ENCODE results near the gene PI4KB. TPM values are rescaled to one million over a fixed set of nuclear protein-coding genes. Genes with fewer than 3 reads are reported as not detected.
A peak's percentile ranks its signal among the peaks of the same experiment; 100 is the strongest.

Gene PI4KB
- total and polyA plus RNA-seq, 9 of the 15 experiments (the other 6 are each of a cell fraction or from before 2014, with no cell fraction given) = 3.1 to 65.4 (median 45.1) TPM

GRCh38 chr1:151370211-151370911 is 43.1 kb upstream of the PI4KB start (continued):
- no peak for TF ChIP-seq BACH1 (tag; IDR thresholded peaks at IDR 0.05)
- TF ChIP-seq, protein P1, sequence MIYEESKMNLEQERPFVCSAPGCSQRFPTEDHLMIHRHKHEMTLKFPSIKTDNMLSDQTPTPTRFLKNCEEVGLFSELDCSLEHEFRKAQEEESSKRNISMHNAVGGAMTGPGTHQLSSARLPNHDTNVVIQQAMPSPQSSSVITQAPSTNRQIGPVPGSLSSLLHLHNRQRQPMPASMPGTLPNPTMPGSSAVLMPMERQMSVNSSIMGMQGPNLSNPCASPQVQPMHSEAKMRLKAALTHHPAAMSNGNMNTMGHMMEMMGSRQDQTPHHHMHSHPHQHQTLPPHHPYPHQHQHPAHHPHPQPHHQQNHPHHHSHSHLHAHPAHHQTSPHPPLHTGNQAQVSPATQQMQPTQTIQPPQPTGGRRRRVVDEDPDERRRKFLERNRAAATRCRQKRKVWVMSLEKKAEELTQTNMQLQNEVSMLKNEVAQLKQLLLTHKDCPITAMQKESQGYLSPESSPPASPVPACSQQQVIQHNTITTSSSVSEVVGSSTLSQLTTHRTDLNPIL (CRISPR knock-in tag; IDR thresholded peaks at IDR 0.05) = no peak
- TF ChIP-seq ASH1L (IDR thresholded peaks at IDR 0.05; ENCODE audit: borderline replicate concordance, low read depth, partially characterized antibody) = no peak
- TF ChIP-seq, protein P2, sequence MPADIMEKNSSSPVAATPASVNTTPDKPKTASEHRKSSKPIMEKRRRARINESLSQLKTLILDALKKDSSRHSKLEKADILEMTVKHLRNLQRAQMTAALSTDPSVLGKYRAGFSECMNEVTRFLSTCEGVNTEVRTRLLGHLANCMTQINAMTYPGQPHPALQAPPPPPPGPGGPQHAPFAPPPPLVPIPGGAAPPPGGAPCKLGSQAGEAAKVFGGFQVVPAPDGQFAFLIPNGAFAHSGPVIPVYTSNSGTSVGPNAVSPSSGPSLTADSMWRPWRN (IDR thresholded peaks at IDR 0.05; ENCODE audit: low read depth) = no peak
- TF ChIP-seq CXXC5 (CRISPR knock-in tag; IDR thresholded peaks at IDR 0.05) = no peak
- TF ChIP-seq, protein P3, sequence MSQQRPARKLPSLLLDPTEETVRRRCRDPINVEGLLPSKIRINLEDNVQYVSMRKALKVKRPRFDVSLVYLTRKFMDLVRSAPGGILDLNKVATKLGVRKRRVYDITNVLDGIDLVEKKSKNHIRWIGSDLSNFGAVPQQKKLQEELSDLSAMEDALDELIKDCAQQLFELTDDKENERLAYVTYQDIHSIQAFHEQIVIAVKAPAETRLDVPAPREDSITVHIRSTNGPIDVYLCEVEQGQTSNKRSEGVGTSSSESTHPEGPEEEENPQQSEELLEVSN (IDR thresholded peaks at IDR 0.05; ENCODE audit: borderline replicate concordance in 1 of 2, extremely low read depth in 1 of 2, insufficient read depth in 1 of 2, insufficient read length in 1 of 2, low read depth in 1 of 2, low read length in 1 of 2, poor library complexity in 1 of 2, severe bottlenecking in 1 of 2) = peak in 1 of 2 experiments; percentile 14
- no peak for TF ChIP-seq ZNF717 (CRISPR knock-in tag; IDR thresholded peaks at IDR 0.05)
- TF ChIP-seq, protein P4, sequence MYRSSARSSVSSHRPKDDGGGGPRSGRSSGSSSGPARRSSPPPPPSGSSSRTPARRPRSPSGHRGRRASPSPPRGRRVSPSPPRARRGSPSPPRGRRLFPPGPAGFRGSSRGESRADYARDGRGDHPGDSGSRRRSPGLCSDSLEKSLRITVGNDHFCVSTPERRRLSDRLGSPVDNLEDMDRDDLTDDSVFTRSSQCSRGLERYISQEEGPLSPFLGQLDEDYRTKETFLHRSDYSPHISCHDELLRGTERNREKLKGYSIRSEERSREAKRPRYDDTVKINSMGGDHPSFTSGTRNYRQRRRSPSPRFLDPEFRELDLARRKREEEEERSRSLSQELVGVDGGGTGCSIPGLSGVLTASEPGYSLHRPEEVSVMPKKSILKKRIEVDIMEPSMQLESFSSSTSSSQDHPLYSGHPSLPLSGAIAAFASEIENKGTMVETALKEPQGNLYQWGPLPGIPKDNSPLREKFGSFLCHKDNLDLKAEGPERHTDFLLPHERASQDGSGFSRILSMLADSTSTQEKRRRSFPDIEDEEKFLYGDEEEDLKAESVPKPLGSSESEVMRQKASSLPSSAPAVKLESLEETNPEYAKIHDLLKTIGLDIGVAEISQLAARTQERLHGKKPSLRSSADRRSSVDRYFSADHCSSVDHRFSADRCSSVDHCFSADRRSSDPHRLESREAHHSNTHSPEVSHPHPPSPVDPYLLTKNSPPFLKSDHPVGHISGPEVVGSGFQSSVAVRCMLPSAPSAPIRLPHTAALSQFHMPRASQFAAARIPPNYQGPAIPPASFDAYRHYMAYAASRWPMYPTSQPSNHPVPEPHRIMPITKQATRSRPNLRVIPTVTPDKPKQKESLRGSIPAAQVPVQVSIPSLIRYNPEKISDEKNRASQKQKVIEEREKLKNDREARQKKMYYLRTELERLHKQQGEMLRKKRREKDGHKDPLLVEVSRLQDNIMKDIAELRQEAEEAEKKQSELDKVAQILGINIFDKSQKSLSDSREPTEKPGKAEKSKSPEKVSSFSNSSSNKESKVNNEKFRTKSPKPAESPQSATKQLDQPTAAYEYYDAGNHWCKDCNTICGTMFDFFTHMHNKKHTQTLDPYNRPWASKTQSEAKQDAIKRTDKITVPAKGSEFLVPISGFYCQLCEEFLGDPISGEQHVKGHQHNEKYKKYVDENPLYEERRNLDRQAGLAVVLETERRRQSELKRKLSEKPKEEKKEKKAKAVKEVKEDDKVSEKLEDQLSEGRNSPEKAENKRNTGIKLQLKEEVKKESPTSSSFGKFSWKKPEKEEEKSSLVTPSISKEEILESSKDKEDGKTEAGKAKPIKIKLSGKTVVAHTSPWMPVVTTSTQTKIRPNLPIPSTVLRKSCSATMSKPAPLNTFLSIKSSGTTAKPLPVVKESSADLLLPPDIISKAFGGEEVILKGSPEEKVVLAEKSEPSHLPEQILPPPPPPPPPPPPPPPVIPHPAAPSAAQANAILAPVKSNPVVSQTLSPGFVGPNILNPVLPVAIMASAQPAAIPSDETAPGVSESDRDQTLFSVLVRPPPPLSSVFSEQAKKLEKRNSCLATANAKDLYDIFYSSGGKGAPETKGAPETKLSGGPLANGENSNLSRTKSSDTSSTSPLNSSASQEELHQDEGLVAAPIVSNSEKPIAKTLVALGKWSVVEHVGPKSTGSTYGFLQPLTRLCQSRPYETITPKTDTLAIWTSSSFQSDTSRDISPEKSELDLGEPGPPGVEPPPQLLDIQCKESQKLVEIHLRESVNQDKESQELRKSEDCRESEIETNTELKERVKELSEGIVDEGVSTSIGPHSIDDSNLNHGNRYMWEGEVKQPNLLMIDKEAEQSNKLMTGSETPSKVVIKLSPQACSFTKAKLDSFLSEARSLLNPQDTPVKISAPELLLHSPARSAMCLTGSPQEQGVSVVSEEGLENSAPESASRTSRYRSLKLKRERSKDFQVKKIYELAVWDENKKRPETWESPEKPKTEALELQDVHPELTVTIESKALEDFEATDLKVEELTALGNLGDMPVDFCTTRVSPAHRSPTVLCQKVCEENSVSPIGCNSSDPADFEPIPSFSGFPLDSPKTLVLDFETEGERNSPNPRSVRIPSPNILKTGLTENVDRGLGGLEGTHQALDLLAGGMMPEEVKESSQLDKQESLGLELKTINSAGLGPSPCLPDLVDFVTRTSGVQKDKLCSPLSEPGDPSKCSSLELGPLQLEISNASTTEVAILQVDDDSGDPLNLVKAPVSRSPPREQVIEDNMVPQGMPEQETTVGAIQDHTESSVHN (IDR thresholded peaks at IDR 0.05; ENCODE audit: borderline replicate concordance in 1 of 2, low read depth in 1 of 2) = no peak
